NCI-H446 (cell line): Measurements from ENCODE around the gene TNRC18.
"Not testable (repeated sequence)": the region's sequence is repeated elsewhere in the genome, so short reads cannot be mapped to it uniquely, and the experiment has no call there.

ENCODE experiments used
- DNase-seq, 2 experiments: peaks; one replicate each; lab custom pipeline; 2025; lab: John Stamatoyannopoulos, UW

The TNRC18 gene

DNA sequence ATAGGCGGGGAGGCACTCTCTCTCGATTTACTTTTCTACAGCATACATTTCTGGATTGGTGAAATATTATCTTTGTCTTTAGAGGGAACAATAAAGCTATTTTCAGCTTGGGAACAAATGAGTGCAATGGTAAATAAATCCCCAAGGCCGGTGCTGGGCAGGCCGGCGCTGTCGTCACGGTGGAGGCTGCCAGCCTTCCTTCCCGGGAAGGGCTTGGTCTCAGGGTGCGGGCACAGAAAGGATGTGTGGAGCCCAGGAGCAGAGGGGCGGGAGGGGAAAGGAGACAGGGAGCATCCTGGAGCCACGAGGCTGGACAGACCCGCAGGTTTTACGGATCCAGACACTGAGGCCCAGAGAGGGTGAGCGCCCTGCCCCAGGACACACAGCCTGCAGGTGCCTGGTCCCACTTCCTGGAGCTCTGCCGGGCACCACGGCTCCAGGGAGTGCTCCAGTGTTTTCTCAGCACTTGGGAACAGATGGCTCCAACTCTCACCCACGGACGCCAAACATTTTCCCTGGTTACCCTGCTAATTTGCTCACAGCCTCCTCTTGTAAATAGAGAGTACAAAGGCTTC lies 149.7 kb downstream of the TNRC18 start:
- peak; percentile 15 to 68 for DNase-seq

DNA sequence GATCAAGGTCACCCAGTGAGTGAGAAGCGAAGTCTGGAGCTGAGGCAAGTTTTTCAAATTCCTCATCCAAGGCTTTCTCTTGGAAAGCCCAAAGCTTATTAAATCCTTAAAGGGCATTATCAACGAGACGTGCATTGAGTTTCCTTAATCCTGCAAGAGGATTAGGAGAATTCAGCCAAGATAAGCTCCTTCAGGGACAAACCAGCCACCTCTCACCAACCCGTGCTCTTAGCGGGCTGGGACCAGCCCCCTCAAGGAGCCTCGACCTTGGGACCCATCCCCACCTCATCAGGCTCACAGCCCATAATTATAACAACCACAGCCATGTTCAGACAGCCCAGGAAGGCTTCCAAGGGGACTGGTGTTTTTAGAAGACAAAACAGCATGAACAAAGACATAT lies 152.8 kb downstream of the TNRC18 start:
- DNase-seq: no peak

DNA sequence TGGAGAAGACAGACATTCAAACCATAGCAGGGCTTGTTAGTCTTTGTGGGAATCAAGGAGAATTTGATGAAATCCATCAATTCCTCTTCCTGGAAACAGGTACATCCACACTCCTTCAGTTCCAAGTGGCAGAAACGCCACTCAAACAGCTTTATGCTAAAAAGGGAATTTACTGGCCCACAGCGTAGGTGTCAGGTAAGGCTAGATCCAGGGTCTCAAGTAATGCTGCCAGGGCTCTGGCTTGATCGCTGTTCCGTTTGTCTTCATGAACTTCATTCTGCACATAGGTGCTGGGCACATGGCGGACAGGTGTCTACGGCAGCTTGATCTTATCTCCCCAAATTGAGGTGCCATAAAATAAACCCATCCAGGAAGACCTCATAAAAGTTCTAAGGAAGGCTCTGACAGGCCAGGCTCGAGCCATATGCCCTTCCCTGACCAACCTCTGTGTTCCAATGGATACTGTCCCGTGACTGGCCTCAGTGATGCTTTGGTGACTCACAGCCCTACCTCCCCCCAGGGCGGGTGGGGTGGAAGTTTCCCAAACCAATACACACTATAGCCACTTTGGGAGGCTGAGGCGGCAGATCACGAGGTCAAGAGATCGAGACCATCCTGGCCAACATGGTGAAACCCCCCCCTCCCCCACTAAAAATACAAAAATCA lies 153.5 kb downstream of the TNRC18 start:
- DNase-seq: not testable (repeated sequence)

- DNase-seq: not testable (repeated sequence)
Measured at GRCh38 chr7:5267829-5268228, 155.8 kb downstream of the TNRC18 start.

DNA sequence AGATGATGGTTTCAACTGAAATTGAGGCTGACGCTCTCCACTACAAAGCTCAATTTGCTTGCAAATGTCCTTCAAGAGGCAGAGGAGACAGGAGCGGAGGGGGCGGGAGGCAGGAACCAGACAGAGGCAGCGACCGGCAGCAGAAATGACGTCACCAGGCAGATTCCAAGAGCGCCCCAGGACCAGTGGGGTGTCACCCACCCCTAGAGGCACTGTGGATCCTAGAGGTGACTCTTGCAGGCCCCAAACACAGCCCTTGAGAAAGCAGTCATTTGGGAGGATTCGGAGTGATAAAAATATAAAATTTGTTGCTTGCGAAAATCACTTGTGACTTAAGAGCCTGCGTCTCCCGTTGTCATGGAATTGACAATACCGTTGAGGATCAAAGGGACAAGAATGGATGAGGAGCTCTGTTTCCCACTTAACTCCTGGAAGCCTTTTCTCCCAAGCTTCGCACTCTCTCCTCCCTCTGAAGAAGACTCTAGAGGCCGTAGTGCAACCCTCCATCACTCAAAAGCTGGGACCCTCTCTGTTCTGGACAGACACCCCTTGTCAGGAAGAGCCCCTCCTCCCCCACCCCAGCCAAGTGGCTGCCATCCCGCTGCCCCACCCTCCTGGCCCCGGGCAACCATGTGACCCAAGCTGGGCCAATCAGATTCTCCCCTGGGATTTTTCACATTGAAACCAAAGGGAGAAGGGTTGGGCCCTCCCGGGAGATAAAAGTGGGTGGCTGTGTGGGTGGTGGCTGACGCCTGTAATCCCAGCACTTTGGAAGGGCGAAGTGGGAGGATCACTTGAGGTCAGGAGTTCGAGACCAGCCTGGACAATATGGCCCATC lies 157.2 kb downstream of the TNRC18 start:
- DNase-seq: no peak

- DNase-seq: no peak
Measured at GRCh38 chr7:5265320-5266190, 158.1 kb downstream of the TNRC18 start.

- not testable (repeated sequence) for DNase-seq
Measured at GRCh38 chr7:5263066-5263465, 160.6 kb downstream of the TNRC18 start.

DNA sequence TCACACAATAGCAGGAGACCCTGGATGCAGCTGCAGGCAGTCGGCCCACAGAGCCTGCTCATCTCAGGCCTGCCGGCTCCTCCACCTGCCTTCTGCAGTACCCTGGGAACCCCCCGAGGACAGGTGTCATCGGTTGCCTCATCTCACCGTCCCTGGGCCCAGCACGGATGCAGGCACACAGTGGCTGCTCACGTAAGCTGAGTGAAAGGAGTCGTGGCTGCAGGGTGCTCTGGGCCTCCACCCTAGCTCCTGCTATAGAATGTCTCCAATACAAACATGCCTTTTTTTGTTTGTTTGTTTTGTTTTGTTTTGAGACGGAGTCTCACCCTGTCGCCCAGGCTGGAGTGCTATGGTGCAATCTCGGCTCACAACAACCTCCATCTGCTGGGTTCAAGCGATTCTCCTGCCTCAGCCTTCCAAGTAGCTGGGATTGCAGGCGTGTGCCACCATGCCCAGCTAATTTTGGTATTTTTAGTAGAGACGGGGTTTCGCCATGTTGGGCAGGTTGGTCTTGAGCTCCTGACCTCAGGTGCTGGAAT lies 163.0 kb downstream of the TNRC18 start:
- not testable (repeated sequence) for DNase-seq
